HFF-Myc (cell line): ENCODE data around the gene MASP2.
"Not testable (repeated sequence)": the region's sequence is repeated elsewhere in the genome, so short reads cannot be mapped to it uniquely, and the experiment has no call there.

ENCODE experiments used
- DNase-seq: peaks from one replicate; pipeline ENCODE4 v3.0.0-alpha.2; 2011; ENCODE audit warnings: low read depth; ENCODE audit errors: extremely low read depth
- H3K4me3 ChIP-seq: replicated peaks from 2 replicates; pipeline ENCODE4 v1.5.1; 2011; ENCODE audit warnings: low read depth, mild to moderate bottlenecking, control low read depth, low read length
- CTCF ChIP-seq: IDR thresholded peaks from 2 replicates; pipeline ENCODE4 v1.5.1; 2012; ENCODE audit warnings: mild to moderate bottlenecking, low read depth, low read length, control low read depth; ENCODE audit errors: missing control alignments

The MASP2 gene

GRCh38 chr1:11046625-11047365, at the start of gene MASP2:
MASP2 (minus strand) TSS chr1:11047239; CDS start chr1:11047207, 32 bp downstream.
- DNase-seq: no peak
- TF ChIP-seq CTCF: no peak
- no peak within 1 kb of the TSS for H3K4me3 ChIP-seq

GRCh38 chr1:11083784-11084183, 36.7 kb upstream of the MASP2 start:
- H3K4me3 ChIP-seq, DNase-seq: not testable (repeated sequence)

DNA sequence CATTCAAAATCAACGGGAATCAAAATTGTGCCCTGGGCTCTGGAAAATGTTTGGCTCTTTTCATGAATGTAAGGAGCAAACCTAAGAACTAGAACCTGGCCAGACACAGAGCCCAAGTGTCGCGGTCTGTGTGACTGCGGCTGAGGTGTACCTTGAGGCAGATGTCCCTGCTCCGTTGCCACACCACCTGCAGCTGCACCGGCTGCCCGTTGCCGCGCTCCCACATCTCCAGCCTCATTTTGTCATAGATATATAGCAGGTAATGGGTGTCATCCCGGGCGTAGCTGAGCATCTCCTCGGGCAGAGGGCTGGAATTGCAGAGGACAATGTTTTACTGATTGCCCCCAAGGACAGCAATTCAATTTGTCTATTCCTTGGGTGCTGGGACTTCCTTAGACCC, 33.9 kb upstream of the MASP2 start:
- TF ChIP-seq CTCF: no peak
- H3K4me3 ChIP-seq: no peak overlapping the region
- DNase-seq: no peak

DNA sequence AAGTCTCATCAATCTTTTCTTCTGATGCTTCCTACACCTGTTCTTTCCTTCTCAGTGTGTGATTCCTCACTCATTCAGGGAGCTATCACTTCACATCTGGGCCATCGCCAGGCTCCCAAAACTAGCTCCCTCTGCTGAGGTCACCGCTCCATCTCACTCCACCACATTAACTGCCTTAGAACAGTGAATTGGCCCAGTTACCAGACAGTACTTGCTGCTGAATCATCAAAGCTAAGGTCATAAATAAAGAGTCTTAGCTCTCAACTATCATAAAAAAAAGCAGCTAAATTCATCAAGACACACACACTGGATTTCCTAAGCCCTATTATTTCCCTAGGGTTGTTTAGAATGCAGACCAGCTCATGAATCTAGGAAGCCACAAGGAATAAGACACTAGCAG, 31.6 kb upstream of the MASP2 start:
- no peak for TF ChIP-seq CTCF
- no peak overlapping the region for H3K4me3 ChIP-seq
- DNase-seq: no peak

GRCh38 chr1:11073398-11073797, 26.4 kb upstream of the MASP2 start:
- DNase-seq: not testable (repeated sequence)

GRCh38 chr1:11072216-11072917, 25.3 kb upstream of the MASP2 start:
- no peak for TF ChIP-seq CTCF
- no peak overlapping the region for H3K4me3 ChIP-seq

More at GRCh38 chr1:11073398-11073797, 26.4 kb upstream of the MASP2 start:
- H3K4me3 ChIP-seq: not testable (repeated sequence)

GRCh38 chr1:11071463-11072215, 24.6 kb upstream of the MASP2 start:
- no peak overlapping the region for H3K4me3 ChIP-seq
- no peak for TF ChIP-seq CTCF
- no peak for DNase-seq

More at GRCh38 chr1:11072216-11072917, 25.3 kb upstream of the MASP2 start:
- DNase-seq: no peak
